ENCODE measurements around the gene MYL7. TPM values are rescaled to one million over a fixed set of nuclear protein-coding genes. Genes with fewer than 3 reads are reported as not detected.

MYL7 gene
- total and polyA plus RNA-seq, 2 donors (not counting 1 experiment from before 2014, with no cell fraction given): not detected

GRCh38 chr7:44100458-44101302, 40.5 kb downstream of the MYL7 start:
- no peaks in the 10 kb centered on the region for H4K20me1 ChIP-seq (ENCODE audit: control insufficient read depth, extremely low read depth, insufficient read depth, low read length)
- no peaks in the 10 kb centered on the region for H3K9me3 ChIP-seq (ENCODE audit: control insufficient read depth, insufficient read depth, low read depth, low read length)
- H2AFZ ChIP-seq (ENCODE audit: low read length): peak overlapping the region; percentile 62
- no peaks in the 10 kb centered on the region for H3K36me3 ChIP-seq (ENCODE audit: control insufficient read depth, insufficient read depth, low read length)
- TF ChIP-seq EZH2 (IDR thresholded peaks at IDR 0.05; ENCODE audit: low read length, missing control alignments): no peak
- TF ChIP-seq, protein P1, sequence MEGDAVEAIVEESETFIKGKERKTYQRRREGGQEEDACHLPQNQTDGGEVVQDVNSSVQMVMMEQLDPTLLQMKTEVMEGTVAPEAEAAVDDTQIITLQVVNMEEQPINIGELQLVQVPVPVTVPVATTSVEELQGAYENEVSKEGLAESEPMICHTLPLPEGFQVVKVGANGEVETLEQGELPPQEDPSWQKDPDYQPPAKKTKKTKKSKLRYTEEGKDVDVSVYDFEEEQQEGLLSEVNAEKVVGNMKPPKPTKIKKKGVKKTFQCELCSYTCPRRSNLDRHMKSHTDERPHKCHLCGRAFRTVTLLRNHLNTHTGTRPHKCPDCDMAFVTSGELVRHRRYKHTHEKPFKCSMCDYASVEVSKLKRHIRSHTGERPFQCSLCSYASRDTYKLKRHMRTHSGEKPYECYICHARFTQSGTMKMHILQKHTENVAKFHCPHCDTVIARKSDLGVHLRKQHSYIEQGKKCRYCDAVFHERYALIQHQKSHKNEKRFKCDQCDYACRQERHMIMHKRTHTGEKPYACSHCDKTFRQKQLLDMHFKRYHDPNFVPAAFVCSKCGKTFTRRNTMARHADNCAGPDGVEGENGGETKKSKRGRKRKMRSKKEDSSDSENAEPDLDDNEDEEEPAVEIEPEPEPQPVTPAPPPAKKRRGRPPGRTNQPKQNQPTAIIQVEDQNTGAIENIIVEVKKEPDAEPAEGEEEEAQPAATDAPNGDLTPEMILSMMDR (conservative IDR thresholded peaks at IDR 0.05 in 1 of 2, IDR thresholded peaks at IDR 0.05 in 1 of 2; ENCODE audit: low read depth in 1 of 2, low read length in 2 of 2): no peak
- peak overlapping the region; percentile 40 for H3K27ac ChIP-seq (ENCODE audit: insufficient read depth, low read length)
- no peaks in the 10 kb centered on the region for H3K79me2 ChIP-seq (ENCODE audit: control insufficient read depth, insufficient read depth, low read length)
- peaks cover 24% of the 10 kb centered on the region for H3K4me1 ChIP-seq (ENCODE audit: control insufficient read depth, extremely low read depth, insufficient read depth, low read length)
- no peaks in the 10 kb centered on the region for H3K27me3 ChIP-seq (ENCODE audit: control insufficient read depth, insufficient read depth, low read length)
- DNase-seq (ENCODE audit: low read depth in 2 of 2): peak; percentile 88 to 89
- no peak overlapping the region for H3K9ac ChIP-seq (ENCODE audit: insufficient read depth, low read length)
- no peak overlapping the region for H3K4me2 ChIP-seq (ENCODE audit: extremely low read depth, insufficient read depth, low read length)
- no peak overlapping the region for H3K4me3 ChIP-seq (replicated peaks in 1 of 4; ENCODE audit: control extremely low read depth in 1 of 4, insufficient read depth in 1 of 4, low read depth in 3 of 4, low read length in 4 of 4)

DNA sequence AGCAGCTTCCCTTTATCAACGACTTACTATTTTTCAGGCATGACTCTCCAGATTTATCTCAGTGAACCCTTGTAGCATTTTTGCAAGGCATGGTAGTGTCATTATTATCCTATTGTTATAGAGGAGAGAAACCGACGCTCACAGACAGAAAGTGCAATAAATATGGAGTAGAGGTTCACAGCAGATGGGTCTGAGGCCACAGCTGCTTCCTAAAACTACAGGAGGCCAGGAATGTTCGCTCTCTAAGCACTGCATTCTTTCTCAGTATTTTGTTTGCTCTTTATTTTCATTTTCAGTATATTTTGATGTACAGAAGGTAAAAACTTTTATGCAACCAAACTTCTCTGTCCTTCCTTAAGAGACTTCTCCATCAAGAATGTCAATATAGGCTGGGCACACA, 41.5 kb downstream of the MYL7 start:
- no peaks in the 10 kb centered on the region for H3K79me2 ChIP-seq (ENCODE audit: control insufficient read depth, insufficient read depth, low read length)
- H3K27me3 ChIP-seq (ENCODE audit: control insufficient read depth, insufficient read depth, low read length): no peaks in the 10 kb centered on the region
- no peak for DNase-seq (ENCODE audit: low read depth in 2 of 2)
- H3K27ac ChIP-seq (ENCODE audit: insufficient read depth, low read length): no peak overlapping the region
- H4K20me1 ChIP-seq (ENCODE audit: control insufficient read depth, extremely low read depth, insufficient read depth, low read length): no peaks in the 10 kb centered on the region
- no peak overlapping the region for H3K4me3 ChIP-seq (replicated peaks in 1 of 4; ENCODE audit: control extremely low read depth in 1 of 4, insufficient read depth in 1 of 4, low read depth in 3 of 4, low read length in 4 of 4)
- H3K4me1 ChIP-seq (ENCODE audit: control insufficient read depth, extremely low read depth, insufficient read depth, low read length): peaks cover 19% of the 10 kb centered on the region
- H3K4me2 ChIP-seq (ENCODE audit: extremely low read depth, insufficient read depth, low read length): no peak overlapping the region
- H3K9me3 ChIP-seq (ENCODE audit: control insufficient read depth, insufficient read depth, low read depth, low read length): no peaks in the 10 kb centered on the region
- no peak for TF ChIP-seq EZH2 (IDR thresholded peaks at IDR 0.05; ENCODE audit: low read length, missing control alignments)
- TF ChIP-seq, protein P1 (conservative IDR thresholded peaks at IDR 0.05 in 1 of 2, IDR thresholded peaks at IDR 0.05 in 1 of 2; ENCODE audit: low read depth in 1 of 2, low read length in 2 of 2): no peak
- H3K9ac ChIP-seq (ENCODE audit: insufficient read depth, low read length): no peak overlapping the region
- H3K36me3 ChIP-seq (ENCODE audit: control insufficient read depth, insufficient read depth, low read length): no peaks in the 10 kb centered on the region
- H2AFZ ChIP-seq (ENCODE audit: low read length): no peak overlapping the region

GRCh38 chr7:44098092-44099068, 42.8 kb downstream of the MYL7 start:
- no peaks in the 10 kb centered on the region for H3K36me3 ChIP-seq (ENCODE audit: control insufficient read depth, insufficient read depth, low read length)
- H3K4me3 ChIP-seq (replicated peaks in 1 of 4; ENCODE audit: control extremely low read depth in 1 of 4, insufficient read depth in 1 of 4, low read depth in 3 of 4, low read length in 4 of 4): no peak overlapping the region
- H3K9me3 ChIP-seq (ENCODE audit: control insufficient read depth, insufficient read depth, low read depth, low read length): no peaks in the 10 kb centered on the region
- no peak for DNase-seq (ENCODE audit: low read depth in 2 of 2)
- H3K27ac ChIP-seq (ENCODE audit: insufficient read depth, low read length): no peak overlapping the region
- H3K27me3 ChIP-seq (ENCODE audit: control insufficient read depth, insufficient read depth, low read length): no peaks in the 10 kb centered on the region
- no peak overlapping the region for H3K4me2 ChIP-seq (ENCODE audit: extremely low read depth, insufficient read depth, low read length)
- no peak overlapping the region for H2AFZ ChIP-seq (ENCODE audit: low read length)
- no peaks in the 10 kb centered on the region for H4K20me1 ChIP-seq (ENCODE audit: control insufficient read depth, extremely low read depth, insufficient read depth, low read length)
- no peak for TF ChIP-seq EZH2 (IDR thresholded peaks at IDR 0.05; ENCODE audit: low read length, missing control alignments)
- TF ChIP-seq, protein P1 (conservative IDR thresholded peaks at IDR 0.05 in 1 of 2, IDR thresholded peaks at IDR 0.05 in 1 of 2; ENCODE audit: low read depth in 1 of 2, low read length in 2 of 2): no peak
- no peak overlapping the region for H3K9ac ChIP-seq (ENCODE audit: insufficient read depth, low read length)
- no peaks in the 10 kb centered on the region for H3K79me2 ChIP-seq (ENCODE audit: control insufficient read depth, insufficient read depth, low read length)
- peaks cover 19% of the 10 kb centered on the region for H3K4me1 ChIP-seq (ENCODE audit: control insufficient read depth, extremely low read depth, insufficient read depth, low read length)

All from fibroblast of lung (primary cell).